NCI-H226 (cell line): ENCODE measurements around the gene NOXA1.

Source experiments
- DNase-seq: peaks from one replicate; pipeline ENCODE4 v3.0.0-alpha.2; 2015

Gene NOXA1

DNA sequence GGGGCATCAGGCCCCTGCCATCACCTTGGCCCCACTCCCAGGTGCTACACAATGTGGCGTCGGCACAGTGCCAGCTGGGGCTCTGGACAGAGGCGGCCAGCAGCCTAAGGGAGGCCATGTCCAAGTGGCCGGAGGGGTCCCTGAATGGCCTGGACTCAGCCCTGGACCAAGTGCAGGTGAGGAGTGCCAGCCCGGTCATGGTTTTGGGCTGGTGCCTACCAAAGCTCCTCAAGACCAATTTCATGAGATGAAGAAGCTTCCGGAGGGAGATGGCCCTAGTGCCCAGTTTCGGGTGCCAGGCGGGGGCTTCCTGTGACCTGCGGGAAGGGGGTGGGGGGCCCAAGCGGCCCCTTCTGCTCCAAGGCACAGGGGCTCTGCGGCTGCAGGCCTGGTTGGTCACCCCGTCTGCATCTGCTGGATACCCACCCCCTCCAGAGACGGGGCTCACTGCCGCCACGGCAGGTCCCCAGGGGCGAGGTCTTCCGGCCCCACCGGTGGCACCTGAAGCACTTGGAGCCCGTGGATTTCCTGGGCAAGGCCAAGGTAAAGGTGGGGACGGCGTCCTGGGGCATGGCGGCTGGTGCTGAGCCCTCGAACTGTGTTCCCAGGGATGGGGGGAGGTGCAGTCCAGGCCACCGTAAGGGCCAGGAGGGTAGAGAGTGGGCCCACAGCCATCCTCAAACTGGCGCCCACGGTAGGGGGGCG lies 5.8 kb downstream of the NOXA1 start:
- DNase-seq, result no peak

DNA sequence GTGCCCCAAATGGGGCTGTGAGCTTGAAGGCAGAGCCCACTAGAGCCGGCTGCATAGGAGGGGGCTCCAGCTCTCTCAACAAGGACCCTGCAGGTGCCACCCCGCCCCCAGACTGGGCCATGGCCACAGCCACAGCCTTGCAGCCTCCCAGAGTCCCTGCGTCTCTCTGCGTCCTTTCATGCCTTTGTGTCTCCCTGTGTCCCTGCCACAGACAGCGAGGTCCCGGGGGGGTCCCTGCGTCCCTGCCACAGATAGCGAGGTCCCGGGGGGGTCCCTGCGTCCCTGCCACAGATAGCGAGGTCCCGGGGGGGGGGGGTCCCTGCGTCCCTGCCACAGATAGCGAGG lies 6.3 kb downstream of the NOXA1 start:
- no peak for DNase-seq

- no peak for DNase-seq
These were observed 7.0 kb downstream of the NOXA1 start for GRCh38 chr9:137429974-137430722.

DNA sequence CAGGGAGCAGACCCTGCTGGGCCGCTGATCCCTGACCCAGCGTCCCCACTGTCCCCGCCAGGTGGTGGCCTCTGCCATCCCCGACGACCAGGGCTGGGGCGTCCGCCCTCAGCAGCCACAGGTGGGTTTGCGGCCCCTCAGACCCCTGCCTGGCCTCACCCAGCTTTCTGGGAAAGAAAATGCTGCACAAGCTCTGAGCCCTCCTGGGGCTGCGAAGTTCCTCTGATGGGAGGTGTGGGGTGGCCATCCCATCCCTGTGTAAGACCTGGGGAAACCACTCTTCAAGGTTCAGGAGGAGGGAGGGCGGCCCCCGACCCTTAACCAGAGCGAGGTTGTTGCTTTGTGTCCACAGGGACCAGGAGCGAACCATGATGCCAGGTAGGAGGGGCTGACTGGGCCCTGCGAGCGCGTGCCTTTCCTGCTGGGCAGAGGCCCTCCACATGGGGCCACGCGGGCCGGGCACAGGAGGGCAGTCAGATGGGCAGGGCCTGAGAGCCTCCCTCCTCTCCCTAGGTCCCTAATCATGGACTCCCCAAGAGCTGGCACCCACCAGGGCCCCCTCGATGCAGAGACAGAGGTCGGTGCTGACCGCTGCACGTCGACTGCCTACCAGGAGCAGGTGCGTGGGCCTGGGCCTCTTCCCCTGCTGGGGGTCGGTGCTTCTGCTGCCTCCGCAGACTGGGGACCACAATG lies 7.7 kb downstream of the NOXA1 start:
- no peak for DNase-seq

GRCh38 chr9:137431416-137431931 lies 8.3 kb downstream of the NOXA1 start:
- no peak for DNase-seq

- DNase-seq, result no peak
These were observed 9.6 kb downstream of the NOXA1 start for GRCh38 chr9:137432687-137433348.

GRCh38 chr9:137433349-137433915 lies 10.2 kb downstream of the NOXA1 start:
- DNase-seq, result no peak

DNA sequence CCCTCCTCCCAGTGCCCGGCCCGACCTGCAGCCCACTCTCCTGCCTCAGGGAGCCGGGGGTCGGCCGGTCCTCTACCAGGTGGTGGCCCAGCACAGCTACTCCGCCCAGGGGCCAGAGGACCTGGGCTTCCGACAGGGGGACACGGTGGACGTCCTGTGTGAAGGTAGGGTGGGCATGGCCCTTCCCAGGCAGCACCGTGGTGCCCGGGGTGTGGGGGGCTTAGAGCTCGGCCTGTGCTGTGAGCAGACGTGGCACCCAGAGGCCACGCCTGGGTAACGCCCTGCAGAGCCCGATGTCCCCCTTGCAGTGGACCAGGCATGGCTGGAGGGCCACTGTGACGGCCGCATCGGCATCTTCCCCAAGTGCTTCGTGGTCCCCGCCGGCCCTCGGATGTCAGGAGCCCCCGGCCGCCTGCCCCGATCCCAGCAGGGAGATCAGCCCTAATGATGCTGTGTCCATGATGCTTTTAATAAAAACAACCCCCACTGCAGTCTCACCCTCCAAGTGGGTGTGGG lies 10.8 kb downstream of the NOXA1 start:
- DNase-seq, result no peak

DNA sequence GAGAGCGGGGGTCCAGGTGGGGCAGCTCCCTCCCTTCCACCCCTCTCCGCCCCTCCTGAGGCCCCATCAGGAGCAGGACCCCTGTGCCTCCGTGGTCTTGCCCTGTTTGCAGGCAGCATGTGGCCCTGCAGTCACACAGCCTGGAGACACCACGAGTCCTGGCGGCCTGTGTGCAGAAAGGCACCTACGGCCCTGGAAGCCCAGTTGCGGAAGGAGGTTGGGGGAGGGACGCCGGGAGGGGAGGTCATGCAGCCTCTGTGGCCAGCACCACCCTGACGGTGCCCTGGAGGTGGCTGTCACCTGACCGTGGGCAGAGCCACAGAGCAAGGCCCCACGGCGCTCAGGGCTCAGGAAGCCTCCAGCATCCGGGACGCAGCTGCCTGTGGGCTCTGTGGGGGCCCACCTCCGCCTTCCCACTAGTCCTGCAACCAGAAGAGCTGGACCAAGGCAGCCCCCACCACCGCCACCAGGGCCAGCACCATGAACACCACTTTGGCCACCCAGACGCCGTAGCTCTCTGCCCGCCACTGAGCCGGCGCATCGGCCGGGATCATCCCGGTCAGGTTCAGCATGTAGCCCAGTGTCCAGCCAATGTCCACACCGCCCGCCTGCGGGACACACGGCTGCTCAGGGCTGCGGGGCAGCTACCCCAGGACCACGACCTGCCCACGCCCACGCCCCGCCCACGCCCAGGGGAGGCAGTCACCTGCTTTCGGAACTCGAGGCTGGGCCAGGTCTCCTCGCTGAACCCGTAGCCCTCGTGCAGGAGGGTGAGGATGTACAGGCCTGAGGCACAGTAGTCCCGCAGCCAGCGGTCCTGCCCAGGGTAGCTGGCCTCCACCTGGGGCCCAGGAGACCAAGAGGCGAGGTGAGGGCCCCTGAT lies 11.5 kb downstream of the NOXA1 start:
- no peak for DNase-seq

- DNase-seq, result no peak
These were observed 12.2 kb downstream of the NOXA1 start for GRCh38 chr9:137435381-137435891.

- DNase-seq, result peak; percentile 80
These were observed 13.0 kb downstream of the NOXA1 start for GRCh38 chr9:137435980-137436760.

DNA sequence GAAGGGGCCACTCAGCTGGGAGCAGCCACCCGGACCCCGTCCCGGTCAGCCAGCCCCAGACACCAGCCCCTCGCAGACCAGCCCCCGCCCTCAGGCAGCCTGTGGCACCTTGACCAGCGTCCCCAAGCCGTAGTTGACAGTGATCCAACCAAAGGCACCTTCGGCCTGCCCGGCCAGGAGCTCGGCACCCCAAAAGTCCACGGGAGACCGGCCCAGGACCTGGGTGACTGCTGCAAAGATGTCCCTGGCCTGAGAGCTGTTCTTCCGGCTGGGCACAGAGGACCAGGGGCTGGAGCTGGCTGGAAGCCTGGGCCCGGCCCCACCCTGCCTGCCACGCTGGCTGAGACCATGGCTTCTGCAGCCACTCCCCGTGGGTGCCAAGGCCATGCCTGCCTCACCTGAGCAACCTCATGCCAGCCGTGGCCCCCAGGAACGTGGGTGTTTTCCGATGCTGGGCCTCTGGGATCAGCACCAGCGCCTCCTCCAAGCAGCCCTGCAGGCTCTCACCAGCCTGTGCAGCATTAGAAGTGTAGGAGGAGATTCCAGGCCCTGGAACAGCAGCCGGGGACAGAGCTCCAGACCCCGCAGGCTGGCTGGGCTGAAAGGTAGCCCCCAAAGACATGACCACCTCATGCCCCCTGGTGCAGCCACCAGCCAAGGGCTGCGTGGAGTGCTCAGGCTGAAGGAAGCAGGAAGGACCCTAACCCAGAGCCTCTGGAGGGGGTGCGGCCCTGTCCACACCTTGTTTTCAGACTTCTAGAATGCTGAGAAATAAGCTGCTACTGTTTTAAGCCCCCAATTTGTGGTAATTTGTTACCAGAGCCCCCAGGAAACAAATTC lies 13.8 kb downstream of the NOXA1 start:
- no peak for DNase-seq

DNA sequence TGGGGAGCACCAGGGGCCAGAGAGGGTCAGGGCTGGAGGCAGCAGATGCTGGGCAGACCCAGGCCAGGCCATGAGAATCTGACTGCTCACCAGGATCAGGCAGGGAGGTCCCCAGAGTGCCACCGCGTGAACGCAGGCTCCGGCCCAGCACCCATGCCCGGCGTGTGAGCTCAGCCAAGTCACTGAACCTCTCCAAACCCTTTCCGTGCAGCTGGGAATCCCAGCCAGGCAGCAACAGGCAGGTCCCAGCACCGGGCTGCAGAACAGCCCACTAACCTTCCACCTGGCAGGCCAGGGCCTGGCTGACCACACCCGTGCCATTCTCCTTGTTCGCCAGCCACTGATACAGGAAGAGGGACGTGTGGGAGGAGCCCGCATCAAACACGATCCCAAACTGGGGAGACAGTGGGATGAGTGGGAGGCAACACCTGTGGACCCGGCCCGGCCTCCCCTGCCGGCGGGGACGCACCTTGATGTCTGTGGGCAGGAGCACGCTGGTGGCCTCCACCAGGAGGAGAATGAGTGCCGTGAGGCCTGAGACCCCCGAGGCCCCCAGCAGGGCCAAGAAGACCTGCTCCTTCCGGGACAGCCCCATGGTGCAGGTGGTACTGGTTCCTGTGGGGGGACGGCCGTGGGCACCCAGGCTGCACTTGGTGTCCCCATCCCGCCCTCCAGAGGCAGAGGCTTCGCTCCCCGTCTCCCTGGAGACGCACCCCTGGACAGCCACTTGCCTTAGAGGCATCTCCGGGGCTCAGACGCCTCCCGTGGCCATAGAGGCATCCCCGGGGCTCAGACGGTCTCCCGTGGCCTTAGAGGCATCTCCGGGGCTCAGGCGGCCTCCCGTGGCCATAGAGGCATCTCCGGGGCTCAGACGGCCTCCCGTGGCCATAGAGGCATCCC lies 14.7 kb downstream of the NOXA1 start:
- DNase-seq, result no peak

DNA sequence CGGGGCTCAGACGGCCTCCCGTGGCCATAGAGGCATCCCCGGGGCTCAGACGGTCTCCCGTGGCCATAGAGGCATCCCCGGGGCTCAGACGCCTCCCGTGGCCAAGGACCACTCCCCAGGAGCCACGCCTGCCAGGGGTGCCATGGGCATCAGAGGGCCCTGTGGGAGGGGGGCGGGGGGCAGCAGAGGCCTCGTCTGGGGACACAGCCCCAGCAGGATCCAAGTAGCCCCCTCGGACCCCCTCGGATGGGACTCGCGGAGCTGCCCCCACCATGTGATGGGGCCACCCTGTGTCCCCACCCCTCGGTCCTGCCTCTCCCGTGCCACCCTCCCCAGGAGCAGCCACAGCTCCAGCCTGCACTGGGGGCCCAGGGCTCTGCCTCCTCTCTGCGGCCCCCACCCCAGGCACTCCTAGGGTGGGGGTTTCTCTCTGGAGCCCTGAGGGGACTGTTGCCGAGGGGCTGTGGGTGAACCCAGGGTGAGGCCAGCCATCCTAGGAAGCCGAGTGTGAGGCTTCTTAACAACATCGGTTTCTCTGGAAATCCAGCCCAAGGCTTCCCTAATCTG lies 15.5 kb downstream of the NOXA1 start:
- DNase-seq, result no peak

DNA sequence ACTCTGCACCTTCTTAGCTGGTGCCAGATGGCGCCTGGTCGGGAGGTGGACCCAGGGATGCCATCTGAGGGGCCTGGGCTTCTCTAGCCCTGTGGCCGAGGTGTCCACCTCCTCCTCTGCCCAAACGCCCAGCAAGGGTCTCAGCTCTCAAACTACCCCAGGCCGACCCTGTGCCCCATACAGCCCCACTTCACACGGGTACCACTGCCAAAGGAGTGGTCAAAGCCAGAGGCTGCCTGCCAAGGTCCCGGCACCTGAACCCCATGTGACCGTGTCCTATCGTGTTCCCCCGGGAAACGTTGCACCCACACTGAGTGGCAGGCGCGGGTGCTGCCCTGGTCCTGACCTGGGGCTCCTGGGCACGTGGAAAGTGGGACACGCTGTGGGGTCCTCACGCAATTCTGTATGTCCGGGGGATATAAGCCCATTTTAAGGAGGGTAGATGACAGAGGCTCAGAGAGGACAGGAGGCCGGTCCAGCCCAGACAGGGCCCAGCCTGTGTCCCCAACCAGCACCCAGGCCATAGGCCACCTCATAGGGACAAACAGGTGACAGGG lies 16.0 kb downstream of the NOXA1 start:
- DNase-seq, result no peak

- peak; percentile 18 for DNase-seq
These were observed 18.2 kb downstream of the NOXA1 start, which contains the start of gene ENTPD8 for GRCh38 chr9:137441289-137441934. ENTPD8 (minus strand) TSS chr9:137441357; CDS start chr9:137438285, 3,072 bp downstream.

- DNase-seq, result no peak
These were observed 18.7 kb downstream of the NOXA1 start for GRCh38 chr9:137441935-137442321.
